WTC11 (cell line): ENCODE measurements around the gene ZSCAN20. TPM values are rescaled to one million over a fixed set of nuclear protein-coding genes. Genes with fewer than 3 reads are reported as not detected.

Experiments
- ATAC-seq: fragments of 200-7000 bp; cut with Tn5 transposase; 2 replicates; pipeline ENCODE4 v1.10.0; 2021; ENCODE audit warnings: mild to moderate bottlenecking, moderate library complexity
- CTCF ChIA-PET: fragments of 300-600 bp; sonication (Branson Sonifier 250); formaldehyde crosslinking; loops from one replicate; lab custom pipeline; 2021; ENCODE audit warnings: antibody characterized with exemption; lab: Charles Lee
- POLR2A ChIA-PET: fragments of 350-600 bp; sonication (Branson Sonifier 250); formaldehyde crosslinking; loops from one replicate; lab custom pipeline; 2021; ENCODE audit warnings: antibody characterized with exemption; lab: Charles Lee
- DNase-seq: peaks from one replicate; pipeline ENCODE4 v3.0.0; 2021; ENCODE audit warnings: low spot score
- H3K27ac Mint-ChIP-seq: 2 replicates; pipeline ENCODE4 v1.8.0; 2021; ENCODE audit warnings: mixed read lengths
- H3K27me3 Mint-ChIP-seq: 2 replicates; pipeline ENCODE4 v1.8.0; 2021; ENCODE audit warnings: low read depth, mild to moderate bottlenecking, moderate library complexity, mixed read lengths
- H3K36me3 Mint-ChIP-seq: 2 replicates; pipeline ENCODE4 v1.8.0; 2021; ENCODE audit warnings: mixed read lengths
- H3K4me1 Mint-ChIP-seq: 2 replicates; pipeline ENCODE4 v1.8.0; 2022; ENCODE audit warnings: mixed read lengths
- H3K4me3 Mint-ChIP-seq: 2 replicates; pipeline ENCODE4 v1.8.0; 2021; ENCODE audit warnings: mild to moderate bottlenecking, moderate library complexity, mixed read lengths
- H3K9me3 Mint-ChIP-seq: 2 replicates; pipeline ENCODE4 v1.8.0; 2021; ENCODE audit warnings: mixed read lengths
- CREB1 ChIP-seq: sonication (generic); formaldehyde crosslinking; IDR thresholded peaks from 2 replicates; pipeline ENCODE4 v1.8.0; 2023; ENCODE audit warnings: mild to moderate bottlenecking, missing genetic modification reagents
- GABPB1 ChIP-seq: sonication (generic); formaldehyde crosslinking; IDR thresholded peaks from 2 replicates; pipeline ENCODE4 v1.8.1; 2023; ENCODE audit warnings: mild to moderate bottlenecking, missing genetic modification reagents
- GTF2I ChIP-seq: fragments of 250-450 bp; sonication (Bioruptor Pico); conservative IDR thresholded peaks from 2 replicates; pipeline ENCODE4 v1.4.0; 2021; ENCODE audit warnings: mild to moderate bottlenecking
- KAT7 ChIP-seq: sonication (generic); formaldehyde crosslinking; IDR thresholded peaks from 2 replicates; pipeline ENCODE4 v1.8.1; 2023; ENCODE audit warnings: missing genetic modification reagents, mild to moderate bottlenecking, borderline replicate concordance
- MAX ChIP-seq: sonication (generic); formaldehyde crosslinking; IDR thresholded peaks from 2 replicates; pipeline ENCODE4 v1.8.0; 2022; ENCODE audit warnings: mild to moderate bottlenecking, missing genetic modification reagents
- PRRX2 ChIP-seq: fragments of 250-450 bp; sonication (Bioruptor Pico); IDR thresholded peaks from 2 replicates; pipeline ENCODE4 v1.8.0; 2021; ENCODE audit warnings: mild to moderate bottlenecking
- SMAD4 ChIP-seq: sonication (generic); formaldehyde crosslinking; IDR thresholded peaks from 2 replicates; pipeline ENCODE4 v1.8.0; 2022; ENCODE audit warnings: mild to moderate bottlenecking, missing genetic modification reagents
- TCF7 ChIP-seq: sonication (generic); formaldehyde crosslinking; IDR thresholded peaks from 2 replicates; pipeline ENCODE4 v1.8.0; 2022; ENCODE audit warnings: mild to moderate bottlenecking, low read depth, missing genetic modification reagents, moderate library complexity
- TEAD1 ChIP-seq: sonication (generic); formaldehyde crosslinking; IDR thresholded peaks from 2 replicates; pipeline ENCODE4 v1.8.0; 2022; ENCODE audit warnings: mild to moderate bottlenecking, missing genetic modification reagents
- TEAD4 ChIP-seq: sonication (generic); formaldehyde crosslinking; IDR thresholded peaks from 2 replicates; pipeline ENCODE4 v1.8.0; 2022; ENCODE audit warnings: mild to moderate bottlenecking, missing genetic modification reagents
- ZBTB21 ChIP-seq: sonication (generic); formaldehyde crosslinking; IDR thresholded peaks from 2 replicates; pipeline ENCODE4 v1.8.1; 2023; ENCODE audit warnings: mild to moderate bottlenecking, missing genetic modification reagents, borderline replicate concordance
- ZNF396 ChIP-seq: fragments of 250-450 bp; sonication (Bioruptor Pico); IDR thresholded peaks from 2 replicates; pipeline ENCODE4 v1.8.0; 2021; ENCODE audit warnings: mild to moderate bottlenecking, moderate library complexity, borderline replicate concordance
- ZNF416 ChIP-seq: fragments of 250-450 bp; sonication (Bioruptor Pico); IDR thresholded peaks from 2 replicates; pipeline ENCODE4 v1.9.0; 2021; ENCODE audit warnings: mild to moderate bottlenecking, inconsistent platforms
- ZNF671 ChIP-seq: fragments of 250-450 bp; sonication (Bioruptor Pico); IDR thresholded peaks from 2 replicates; pipeline ENCODE4 v1.8.0; 2021; ENCODE audit warnings: mild to moderate bottlenecking
- total RNA-seq: library from RNA; stranded (reverse); gene quantifications from 3 replicates; pipeline ENCODE4 v1.2.3, GENCODE V29; 2021
- TF ChIP-seq, protein P1 (sequence below): sonication (generic); formaldehyde crosslinking; IDR thresholded peaks from 2 replicates; pipeline ENCODE4 v1.8.1; 2022; ENCODE audit warnings: missing genetic modification reagents, borderline replicate concordance
- TF ChIP-seq, protein P2 (sequence below): sonication (generic); formaldehyde crosslinking; IDR thresholded peaks from 2 replicates; pipeline ENCODE4 v1.8.1; 2022; ENCODE audit warnings: mild to moderate bottlenecking, moderate library complexity, missing genetic modification reagents
- TF ChIP-seq, protein P3 (sequence below): sonication (generic); formaldehyde crosslinking; IDR thresholded peaks from 2 replicates; pipeline ENCODE4 v1.8.1; 2022; ENCODE audit warnings: mild to moderate bottlenecking, missing genetic modification reagents, moderate library complexity, borderline replicate concordance
- TF ChIP-seq, protein P4 (sequence below): sonication (generic); formaldehyde crosslinking; conservative IDR thresholded peaks from 2 replicates; pipeline ENCODE4 v1.8.1; 2022; ENCODE audit warnings: mild to moderate bottlenecking, missing genetic modification reagents
- TF ChIP-seq, protein P5 (sequence below): fragments of 250-450 bp; sonication (Bioruptor Pico); IDR thresholded peaks from 2 replicates; pipeline ENCODE4 v1.9.0; 2021; ENCODE audit warnings: mild to moderate bottlenecking
- TF ChIP-seq, protein P6 (sequence below): sonication (generic); formaldehyde crosslinking; IDR thresholded peaks from 2 replicates; pipeline ENCODE4 v1.8.1; 2023; ENCODE audit warnings: mild to moderate bottlenecking, moderate library complexity, missing genetic modification reagents
- TF ChIP-seq, protein P7 (sequence below): sonication (generic); formaldehyde crosslinking; IDR thresholded peaks from 2 replicates; pipeline ENCODE4 v1.8.1; 2022; ENCODE audit warnings: low read depth, missing genetic modification reagents, borderline replicate concordance

Gene ZSCAN20
- total RNA-seq, 1 experiment from 2014 or later: 3.7 TPM

- TF ChIP-seq ZBTB21 (CRISPR knock-in tag) (no peak), KAT7 (CRISPR knock-in tag) (no peak), TEAD1 (CRISPR knock-in tag) (no peak), GABPB1 (no peak)
- TF ChIP-seq, protein P1, sequence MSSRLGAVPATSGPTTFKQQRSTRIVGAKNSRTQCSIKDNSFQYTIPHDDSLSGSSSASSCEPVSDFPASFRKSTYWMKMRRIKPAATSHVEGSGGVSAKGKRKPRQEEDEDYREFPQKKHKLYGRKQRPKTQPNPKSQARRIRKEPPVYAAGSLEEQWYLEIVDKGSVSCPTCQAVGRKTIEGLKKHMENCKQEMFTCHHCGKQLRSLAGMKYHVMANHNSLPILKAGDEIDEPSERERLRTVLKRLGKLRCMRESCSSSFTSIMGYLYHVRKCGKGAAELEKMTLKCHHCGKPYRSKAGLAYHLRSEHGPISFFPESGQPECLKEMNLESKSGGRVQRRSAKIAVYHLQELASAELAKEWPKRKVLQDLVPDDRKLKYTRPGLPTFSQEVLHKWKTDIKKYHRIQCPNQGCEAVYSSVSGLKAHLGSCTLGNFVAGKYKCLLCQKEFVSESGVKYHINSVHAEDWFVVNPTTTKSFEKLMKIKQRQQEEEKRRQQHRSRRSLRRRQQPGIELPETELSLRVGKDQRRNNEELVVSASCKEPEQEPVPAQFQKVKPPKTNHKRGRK (CRISPR knock-in tag): no peak
- TF ChIP-seq, protein P2, sequence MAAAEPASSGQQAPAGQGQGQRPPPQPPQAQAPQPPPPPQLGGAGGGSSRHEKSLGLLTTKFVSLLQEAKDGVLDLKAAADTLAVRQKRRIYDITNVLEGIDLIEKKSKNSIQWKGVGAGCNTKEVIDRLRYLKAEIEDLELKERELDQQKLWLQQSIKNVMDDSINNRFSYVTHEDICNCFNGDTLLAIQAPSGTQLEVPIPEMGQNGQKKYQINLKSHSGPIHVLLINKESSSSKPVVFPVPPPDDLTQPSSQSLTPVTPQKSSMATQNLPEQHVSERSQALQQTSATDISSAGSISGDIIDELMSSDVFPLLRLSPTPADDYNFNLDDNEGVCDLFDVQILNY: no peak
These were observed 46.9 kb downstream of the ZSCAN20 start (continued) for GRCh38 chr1:33519240-33519884.

GRCh38 chr1:33524586-33524985 is 52.1 kb downstream of the ZSCAN20 start:
- POLR2A ChIA-PET: no interaction called here
- TF ChIP-seq TEAD4 (CRISPR knock-in tag) (no peak), TCF7 (CRISPR knock-in tag) (no peak), ZBTB21 (CRISPR knock-in tag) (no peak), MAX (CRISPR knock-in tag) (no peak)
- TF ChIP-seq, protein P3, sequence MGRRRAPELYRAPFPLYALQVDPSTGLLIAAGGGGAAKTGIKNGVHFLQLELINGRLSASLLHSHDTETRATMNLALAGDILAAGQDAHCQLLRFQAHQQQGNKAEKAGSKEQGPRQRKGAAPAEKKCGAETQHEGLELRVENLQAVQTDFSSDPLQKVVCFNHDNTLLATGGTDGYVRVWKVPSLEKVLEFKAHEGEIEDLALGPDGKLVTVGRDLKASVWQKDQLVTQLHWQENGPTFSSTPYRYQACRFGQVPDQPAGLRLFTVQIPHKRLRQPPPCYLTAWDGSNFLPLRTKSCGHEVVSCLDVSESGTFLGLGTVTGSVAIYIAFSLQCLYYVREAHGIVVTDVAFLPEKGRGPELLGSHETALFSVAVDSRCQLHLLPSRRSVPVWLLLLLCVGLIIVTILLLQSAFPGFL (CRISPR knock-in tag): no peak
- TF ChIP-seq, protein P4, sequence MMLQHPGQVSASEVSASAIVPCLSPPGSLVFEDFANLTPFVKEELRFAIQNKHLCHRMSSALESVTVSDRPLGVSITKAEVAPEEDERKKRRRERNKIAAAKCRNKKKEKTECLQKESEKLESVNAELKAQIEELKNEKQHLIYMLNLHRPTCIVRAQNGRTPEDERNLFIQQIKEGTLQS (CRISPR knock-in tag): no peak
- TF ChIP-seq, all 79 proteins: peak for 0
- Mint-ChIP-seq H3K9me3 (peaks cover 3% of the 10 kb centered on the region; the same call in 1 of the 2 replicates), H3K36me3 (peaks cover 5% of the 10 kb centered on the region; the same call in 1 of the 2 replicates), H3K27ac (no peak overlapping the region), H3K4me3 (no peak overlapping the region), H3K4me1 (no peaks in the 10 kb centered on the region), H3K27me3 (no peaks in the 10 kb centered on the region)
- no peak for DNase-seq
- CTCF ChIA-PET: no interaction called here
- no peak for ATAC-seq

DNA sequence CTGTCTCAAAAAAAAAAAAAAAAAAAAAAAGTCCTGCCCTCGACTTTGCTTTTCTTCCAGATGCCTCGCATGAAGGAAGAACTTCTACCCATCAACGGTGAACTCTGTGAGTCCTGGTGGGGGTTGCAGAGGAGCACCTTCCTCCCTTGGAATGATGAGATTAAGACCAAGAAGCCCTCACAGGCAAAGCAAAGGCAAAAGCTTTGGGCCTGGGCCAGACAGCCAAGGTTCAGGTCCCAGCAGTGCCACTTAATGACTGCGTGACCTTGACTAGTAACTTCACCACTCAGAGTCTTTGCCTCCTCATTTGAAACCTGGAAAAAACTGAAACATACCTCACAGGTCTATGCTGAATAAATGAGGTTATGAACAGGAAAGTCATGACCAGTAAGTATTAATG is 55.5 kb downstream of the ZSCAN20 start:
- CTCF ChIA-PET: no interaction called here

More for the DNA sequence above, 55.5 kb downstream of the ZSCAN20 start:
- Mint-ChIP-seq H3K27ac (no peak overlapping the region), H3K4me3 (no peak overlapping the region), H3K36me3 (peaks cover 5% of the 10 kb centered on the region; the same call in 1 of the 2 replicates), H3K27me3 (no peaks in the 10 kb centered on the region), H3K4me1 (no peaks in the 10 kb centered on the region), H3K9me3 (peaks cover 10% of the 10 kb centered on the region)
- no peak for DNase-seq
- ATAC-seq: no peak
- TF ChIP-seq ZNF671 (CRISPR knock-in tag): no peak
- TF ChIP-seq SMAD4 (CRISPR knock-in tag): no peak
- TF ChIP-seq, protein P5, sequence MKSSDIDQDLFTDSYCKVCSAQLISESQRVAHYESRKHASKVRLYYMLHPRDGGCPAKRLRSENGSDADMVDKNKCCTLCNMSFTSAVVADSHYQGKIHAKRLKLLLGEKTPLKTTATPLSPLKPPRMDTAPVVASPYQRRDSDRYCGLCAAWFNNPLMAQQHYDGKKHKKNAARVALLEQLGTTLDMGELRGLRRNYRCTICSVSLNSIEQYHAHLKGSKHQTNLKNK (CRISPR knock-in tag): no peak
- TF ChIP-seq, protein P6, sequence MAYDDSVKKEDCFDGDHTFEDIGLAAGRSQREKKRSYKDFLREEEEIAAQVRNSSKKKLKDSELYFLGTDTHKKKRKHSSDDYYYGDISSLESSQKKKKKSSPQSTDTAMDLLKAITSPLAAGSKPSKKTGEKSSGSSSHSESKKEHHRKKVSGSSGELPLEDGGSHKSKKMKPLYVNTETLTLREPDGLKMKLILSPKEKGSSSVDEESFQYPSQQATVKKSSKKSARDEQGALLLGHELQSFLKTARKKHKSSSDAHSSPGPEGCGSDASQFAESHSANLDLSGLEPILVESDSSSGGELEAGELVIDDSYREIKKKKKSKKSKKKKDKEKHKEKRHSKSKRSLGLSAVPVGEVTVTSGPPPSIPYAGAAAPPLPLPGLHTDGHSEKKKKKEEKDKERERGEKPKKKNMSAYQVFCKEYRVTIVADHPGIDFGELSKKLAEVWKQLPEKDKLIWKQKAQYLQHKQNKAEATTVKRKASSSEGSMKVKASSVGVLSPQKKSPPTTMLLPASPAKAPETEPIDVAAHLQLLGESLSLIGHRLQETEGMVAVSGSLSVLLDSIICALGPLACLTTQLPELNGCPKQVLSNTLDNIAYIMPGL (CRISPR knock-in tag): no peak
- TF ChIP-seq ZNF416 (CRISPR knock-in tag): no peak
- no peak for TF ChIP-seq GTF2I (CRISPR knock-in tag)
- TF ChIP-seq, protein P3 (CRISPR knock-in tag): no peak
- TF ChIP-seq, protein P7, sequence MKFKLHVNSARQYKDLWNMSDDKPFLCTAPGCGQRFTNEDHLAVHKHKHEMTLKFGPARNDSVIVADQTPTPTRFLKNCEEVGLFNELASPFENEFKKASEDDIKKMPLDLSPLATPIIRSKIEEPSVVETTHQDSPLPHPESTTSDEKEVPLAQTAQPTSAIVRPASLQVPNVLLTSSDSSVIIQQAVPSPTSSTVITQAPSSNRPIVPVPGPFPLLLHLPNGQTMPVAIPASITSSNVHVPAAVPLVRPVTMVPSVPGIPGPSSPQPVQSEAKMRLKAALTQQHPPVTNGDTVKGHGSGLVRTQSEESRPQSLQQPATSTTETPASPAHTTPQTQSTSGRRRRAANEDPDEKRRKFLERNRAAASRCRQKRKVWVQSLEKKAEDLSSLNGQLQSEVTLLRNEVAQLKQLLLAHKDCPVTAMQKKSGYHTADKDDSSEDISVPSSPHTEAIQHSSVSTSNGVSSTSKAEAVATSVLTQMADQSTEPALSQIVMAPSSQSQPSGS (CRISPR knock-in tag): no peak
- TF ChIP-seq PRRX2 (CRISPR knock-in tag): no peak
- TF ChIP-seq CREB1 (CRISPR knock-in tag): no peak
- no peak for TF ChIP-seq ZNF396 (CRISPR knock-in tag)
- POLR2A ChIA-PET: no interaction called here
